Activated T-helper 1 cell treated with Interleukin-2 at 50 U/mL for 16 hours (primary cell): ENCODE data around the gene WSCD2.

ENCODE experiments used
- DNase-seq: peaks from one replicate; pipeline ENCODE4 v3.0.0-alpha.2; 2020; ENCODE audit warnings: low read depth

The WSCD2 gene

DNA sequence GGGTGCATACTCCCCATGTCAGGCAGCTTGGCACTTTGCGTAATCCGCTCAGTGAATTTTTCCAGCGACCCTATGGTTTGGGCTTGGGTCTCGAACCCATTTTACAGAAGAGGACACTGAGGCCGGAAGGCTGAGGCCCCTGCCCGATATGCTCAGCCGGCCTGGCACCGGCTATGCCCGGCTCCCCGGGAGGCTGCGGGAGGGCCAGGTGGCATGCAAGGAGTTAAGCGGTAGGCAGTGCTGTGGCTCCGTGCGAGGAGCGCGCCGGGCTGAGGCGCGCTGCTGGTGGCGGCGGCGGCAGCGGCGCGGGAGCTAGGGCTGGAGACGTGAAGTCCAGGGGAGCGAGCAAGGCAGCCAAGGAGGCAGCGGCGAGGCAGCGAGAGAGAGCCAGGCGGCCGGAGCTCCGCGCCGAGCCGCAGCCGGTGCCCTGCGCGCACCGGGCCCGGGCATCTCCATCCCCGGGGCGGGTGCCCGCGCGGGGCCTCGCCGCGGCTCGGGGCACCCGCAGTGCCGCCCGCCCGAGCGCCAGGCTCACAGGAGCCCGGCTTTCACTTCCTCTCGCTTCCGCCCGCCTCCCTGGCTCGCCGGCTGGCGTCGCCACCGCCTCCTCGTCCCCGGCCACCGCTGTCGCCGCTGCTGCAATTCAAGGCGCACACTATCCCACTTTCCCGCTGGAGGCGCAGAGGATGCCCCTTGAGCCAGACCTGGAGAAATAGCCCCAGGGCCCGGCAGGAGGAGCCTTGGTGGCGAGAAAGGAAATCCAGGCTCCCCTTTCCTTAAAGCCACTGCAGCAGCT is at the start of gene WSCD2:
TSS of gene WSCD2 (plus strand) at position 272 of the 796 bp plus-strand sequence. CDS start 66,545 bp downstream, outside the sequence.
- no peak for DNase-seq

DNA sequence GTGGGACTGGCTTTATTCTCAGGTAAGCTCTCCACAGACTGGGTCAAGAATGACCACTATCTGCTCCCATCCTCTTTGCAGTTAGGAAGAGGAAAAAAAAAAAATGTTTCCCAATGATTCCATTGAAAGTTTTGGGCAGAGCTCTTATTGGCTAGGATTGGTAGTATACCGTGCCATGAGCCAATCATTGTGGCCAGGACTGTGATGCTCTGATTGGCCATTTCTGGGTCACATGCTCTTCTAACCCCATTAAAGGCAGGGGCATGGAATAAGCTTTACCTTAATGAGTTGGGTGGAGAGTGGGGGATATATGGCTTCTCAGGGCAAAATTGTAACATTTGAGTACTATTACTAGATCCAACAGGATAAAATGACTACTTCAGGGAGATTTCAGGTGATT is 49.4 kb upstream of the WSCD2 start:
- no peak for DNase-seq

DNA sequence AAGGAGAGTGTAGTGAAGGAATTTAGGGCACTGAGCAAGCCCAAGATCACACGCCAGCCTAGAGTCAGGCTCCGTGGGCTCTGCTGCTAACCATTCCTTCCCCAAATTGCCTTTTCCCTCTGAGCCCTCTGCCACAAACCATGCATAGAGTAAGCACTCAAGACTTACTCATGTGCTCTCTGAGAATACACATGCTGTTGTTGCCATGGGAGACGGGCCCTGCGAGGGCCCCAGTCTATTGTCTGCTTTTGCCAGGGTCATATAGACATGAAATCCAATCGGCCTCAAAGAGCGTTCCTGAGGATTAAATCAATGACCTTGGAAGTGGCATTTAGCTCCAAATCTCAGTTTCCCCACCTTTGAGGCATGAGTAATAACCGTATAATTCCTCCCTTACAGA is 48.7 kb upstream of the WSCD2 start:
- DNase-seq, result no peak

DNA sequence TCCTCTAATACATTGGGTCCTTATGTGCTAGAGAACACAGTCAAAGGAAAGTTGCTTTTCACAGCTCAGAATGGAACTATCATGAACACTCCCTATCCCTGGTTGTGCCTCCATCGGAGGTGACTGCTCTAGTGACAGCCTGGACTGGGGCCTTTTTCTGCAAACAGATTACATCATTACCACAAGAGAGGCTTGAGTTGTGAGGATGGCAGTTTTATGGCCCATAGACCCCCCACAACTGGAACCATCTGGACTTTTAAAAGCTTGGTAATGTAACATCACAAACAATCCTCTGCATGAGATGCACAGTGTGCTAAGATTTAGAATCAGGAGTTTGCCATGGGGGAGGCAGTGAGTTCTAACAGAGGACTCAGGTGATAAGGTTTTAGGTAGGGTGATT is 46.6 kb upstream of the WSCD2 start:
- no peak for DNase-seq

DNA sequence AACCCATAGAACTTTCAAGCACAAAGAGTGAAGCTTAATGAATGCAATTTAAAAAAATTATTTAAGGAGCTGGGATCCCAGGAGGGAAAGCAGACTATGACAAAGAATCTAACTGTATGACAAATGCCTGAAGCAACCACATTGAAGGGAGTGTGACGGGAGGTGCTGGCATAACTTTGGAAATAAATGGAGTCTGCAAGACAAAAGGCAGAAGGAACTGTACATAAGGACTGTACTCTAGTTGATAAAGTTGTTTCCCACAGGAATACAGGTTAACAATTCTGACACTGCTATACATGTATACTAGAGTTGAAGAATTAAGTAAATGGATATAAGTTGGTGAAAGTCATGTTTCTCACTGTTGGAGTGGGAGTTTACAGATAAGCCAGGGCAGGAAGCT is 41.2 kb upstream of the WSCD2 start:
- no peak for DNase-seq

DNA sequence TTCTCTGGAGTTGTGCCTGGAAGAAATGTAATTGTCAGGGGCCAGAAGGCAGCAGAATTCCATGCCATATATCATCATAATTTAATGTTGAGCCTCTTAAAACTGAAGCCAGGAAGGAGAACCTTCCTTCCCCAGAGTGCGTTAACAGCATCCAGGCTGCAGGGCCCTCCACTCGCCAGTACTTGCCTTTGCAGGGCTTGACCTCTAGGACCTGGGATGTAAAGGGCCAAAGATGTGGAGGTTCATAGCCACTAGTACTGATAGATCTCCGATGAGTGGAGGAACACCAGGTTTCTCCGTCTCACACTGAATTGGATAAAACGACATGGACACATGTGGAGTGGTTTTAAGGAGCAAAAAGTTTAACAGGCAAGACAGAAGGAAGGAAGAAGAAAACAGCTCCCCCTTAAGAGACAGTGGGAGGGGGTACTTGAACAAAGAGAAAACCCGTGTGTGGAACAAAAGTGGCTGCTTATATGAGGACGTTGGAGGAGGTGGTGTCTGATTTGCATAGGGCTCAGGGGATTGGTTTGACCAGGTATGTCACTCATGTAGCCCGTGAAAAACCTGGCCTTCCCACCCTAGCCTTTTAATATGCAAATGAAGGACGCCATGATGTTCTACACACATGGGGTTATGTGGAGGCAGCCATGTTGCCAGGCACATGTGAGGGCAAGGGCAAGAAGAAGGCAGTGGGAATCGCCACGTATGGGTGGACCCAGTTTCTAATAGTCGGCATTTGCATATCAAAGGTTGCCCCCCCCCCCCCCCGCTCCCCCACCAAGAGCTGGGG is 38.8 kb upstream of the WSCD2 start:
- DNase-seq, result no peak

DNA sequence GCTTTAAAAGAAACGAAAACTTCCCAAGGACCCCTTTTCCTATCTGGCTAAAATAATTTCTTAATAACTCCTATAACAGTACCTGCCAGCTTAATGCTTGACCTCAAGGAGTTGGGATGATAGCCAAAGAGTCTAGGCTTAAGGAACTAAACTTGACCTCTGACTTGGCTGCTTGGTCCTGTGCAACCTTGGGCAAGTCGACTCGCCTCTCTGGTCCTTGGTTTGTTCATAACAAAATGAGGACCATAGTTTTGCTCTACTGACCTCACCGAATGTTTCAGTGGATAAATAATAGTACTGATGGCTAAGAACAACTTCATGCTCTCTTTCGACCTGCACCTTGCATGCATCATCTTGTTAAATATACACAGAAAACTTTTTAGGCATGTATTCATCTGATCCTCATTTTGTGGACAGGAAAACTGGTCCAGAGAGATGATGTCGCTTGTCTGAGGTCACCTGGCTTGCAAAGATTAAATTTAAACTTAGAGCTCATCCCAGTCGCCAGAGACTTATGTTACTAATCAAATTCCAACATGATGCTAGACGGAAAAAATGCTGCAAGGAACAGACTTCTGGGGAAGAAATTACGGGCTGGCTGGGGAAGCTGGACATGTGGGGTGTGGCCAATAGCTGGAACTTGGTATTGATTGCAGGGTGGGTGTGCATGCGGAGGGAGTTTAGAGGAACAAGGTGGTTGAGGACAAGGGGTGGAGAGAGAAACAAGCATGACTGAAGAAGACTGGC is 38.0 kb upstream of the WSCD2 start:
- no peak for DNase-seq

DNA sequence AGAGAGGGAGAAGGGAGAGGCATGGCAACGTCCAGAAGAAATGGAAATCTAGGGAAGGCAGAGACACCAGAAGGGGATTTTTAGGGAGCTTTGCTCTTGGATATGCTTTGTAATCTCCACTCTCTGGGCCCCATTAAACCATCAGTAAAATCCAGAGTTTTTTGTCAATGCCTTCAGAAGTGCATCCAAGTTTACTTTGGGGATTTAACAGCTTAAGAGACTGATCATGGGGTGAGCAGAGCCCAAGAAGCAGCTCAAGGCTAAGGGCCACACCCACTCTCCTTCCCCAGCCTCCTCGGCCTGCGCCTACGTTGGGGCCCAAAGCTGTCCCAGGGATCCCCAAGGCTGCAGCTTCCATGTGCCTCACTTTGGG is 37.4 kb upstream of the WSCD2 start:
- DNase-seq, result no peak

DNA sequence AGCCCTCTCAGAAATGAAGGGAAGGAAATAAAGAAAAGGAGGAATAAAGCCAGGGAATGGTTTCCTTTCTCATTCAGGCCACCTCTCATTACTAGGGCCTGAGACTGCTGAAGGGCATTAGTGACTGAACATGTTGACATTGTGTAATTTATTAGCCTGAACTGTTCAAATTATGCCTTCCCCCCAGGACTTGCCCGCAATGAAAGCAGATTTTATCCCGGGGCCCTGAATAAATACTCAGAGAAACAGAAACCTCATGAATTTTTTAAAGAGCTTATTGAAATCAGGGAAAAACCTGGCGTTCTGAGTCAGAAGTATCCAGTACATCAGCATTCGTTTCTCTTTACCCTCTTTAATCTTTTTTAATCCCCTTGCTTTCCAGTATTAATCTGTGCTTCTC is 35.9 kb upstream of the WSCD2 start:
- no peak for DNase-seq

DNA sequence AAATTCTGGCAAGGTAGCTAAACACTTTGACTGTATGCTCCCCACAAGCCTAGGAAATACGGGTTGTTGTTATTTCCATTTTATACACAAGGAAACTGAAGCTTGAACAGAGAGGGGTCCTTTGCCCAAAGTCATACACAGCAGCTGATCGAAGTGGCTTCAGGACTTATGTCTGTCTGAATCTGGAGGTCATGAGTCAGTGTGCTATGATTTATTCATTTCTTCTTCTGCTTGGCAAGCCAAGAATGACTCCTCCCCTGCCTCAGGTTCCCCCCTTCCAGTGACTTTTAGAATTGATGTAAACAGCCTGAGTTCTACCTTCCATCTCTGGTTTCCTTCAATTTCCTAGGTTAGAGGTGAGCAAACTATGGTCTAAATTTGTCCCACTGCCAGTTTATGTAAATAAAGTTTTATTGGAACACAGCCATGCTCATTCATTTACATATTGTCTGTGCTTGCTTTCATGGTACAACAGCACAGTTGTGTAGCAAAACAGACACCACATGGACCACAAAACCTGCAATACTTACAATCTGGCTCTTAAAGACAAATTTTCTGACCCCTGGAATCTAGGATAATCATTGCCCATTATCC is 34.9 kb upstream of the WSCD2 start:
- no peak for DNase-seq

DNA sequence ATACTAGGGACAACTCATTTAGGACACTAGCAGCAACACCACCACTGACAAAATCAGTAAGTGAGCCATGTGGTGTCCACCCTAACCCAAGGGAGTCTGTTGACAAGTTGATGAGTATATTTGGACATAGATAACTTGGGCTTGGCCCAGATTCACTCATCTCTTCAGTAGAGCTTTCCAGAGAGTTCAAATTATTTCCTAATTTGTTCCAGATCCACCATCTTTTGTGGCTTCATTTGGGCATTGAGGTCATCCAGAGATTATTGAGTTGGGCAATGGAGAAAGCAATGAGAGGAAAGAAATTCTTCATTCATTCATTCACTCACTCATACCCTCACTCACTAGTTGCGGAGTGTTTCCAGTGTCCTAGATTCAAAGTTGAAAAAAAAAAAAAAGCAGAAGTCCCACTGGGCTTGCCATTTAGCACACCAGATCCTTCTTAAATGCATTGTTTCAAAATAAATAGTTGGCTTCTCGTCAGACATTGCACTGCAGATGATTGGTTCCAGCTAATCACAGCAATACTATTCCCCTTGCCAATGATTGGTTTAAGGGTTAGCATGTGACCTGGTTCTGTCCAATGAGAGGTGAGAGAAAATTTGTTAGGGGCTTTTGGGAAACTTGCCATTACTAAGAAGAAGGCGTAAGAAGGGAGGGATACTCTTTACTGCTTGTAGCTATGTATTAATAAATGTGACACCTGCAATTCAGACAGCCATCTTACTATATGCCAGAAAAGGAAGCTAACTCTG is 31.8 kb upstream of the WSCD2 start:
- DNase-seq, result no peak

DNA sequence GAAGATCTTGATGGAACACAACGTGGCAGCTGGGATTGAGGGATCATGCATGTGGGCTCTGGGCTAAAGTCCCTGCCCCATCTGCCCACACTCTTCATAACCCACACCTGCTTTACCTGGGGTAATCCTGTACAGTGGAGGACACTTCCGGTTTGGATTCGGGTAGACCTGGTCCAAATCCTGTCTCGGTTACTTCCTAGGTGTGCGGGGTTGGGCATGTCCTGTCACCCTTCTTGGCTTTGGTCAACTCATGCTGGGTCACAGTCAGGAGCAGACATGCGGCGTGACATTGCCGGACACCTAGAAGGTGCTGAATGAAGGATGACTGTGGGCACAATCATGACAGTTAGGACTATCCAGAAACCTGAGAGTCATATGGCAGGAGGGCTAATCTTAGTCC is 30.7 kb upstream of the WSCD2 start:
- DNase-seq, result no peak

DNA sequence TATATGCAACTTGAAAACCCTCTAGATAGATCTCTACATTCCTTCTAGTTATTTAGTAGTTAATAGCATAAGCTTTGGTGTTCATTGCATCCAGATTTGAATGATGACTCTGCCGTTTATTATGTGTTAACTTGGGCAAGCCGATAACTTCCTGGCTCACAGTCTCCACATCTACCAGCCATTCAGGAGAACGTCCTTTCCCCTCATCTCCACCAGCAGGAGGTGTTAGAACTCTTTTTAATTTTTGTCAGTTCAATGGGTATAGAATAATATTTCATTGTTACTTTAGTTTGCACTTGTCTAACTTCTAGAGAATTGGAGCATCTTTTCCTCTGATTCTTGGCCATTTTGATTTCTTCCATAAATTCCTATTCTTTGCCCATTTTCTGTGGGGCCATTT is 30.0 kb upstream of the WSCD2 start:
- no peak for DNase-seq

DNA sequence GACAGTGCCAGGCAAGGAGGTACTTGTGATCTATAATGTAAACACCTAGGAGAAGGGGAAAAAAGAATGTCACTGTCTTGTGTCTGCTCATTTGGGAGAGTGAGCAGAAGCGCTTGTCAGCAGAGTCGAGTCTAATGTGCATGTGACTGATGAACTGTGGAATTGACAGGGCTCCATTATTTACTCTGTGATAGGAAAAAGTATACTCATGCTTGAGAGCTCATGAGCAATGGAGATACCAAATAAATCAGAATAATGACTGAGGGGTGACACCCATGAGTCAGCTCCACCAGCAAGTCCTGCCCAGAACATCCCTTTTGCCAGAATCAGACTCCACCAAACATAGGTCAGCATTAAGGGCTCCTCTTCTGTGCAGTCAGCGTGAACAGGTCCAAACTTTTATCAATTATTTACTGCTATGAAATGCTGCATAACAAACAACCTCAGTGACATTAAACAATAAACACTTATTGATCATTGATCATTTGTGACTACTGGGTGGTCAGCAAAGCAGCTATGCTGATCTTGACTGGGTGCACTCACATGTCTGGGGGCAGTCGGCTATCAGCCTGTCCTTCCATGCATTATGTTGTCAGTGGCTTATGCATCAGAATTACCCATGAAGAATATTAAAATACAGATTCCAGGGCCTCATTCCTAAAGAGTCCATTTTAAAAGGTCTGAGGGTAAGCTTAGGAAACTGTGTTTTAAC is 29.2 kb upstream of the WSCD2 start:
- DNase-seq, result no peak

DNA sequence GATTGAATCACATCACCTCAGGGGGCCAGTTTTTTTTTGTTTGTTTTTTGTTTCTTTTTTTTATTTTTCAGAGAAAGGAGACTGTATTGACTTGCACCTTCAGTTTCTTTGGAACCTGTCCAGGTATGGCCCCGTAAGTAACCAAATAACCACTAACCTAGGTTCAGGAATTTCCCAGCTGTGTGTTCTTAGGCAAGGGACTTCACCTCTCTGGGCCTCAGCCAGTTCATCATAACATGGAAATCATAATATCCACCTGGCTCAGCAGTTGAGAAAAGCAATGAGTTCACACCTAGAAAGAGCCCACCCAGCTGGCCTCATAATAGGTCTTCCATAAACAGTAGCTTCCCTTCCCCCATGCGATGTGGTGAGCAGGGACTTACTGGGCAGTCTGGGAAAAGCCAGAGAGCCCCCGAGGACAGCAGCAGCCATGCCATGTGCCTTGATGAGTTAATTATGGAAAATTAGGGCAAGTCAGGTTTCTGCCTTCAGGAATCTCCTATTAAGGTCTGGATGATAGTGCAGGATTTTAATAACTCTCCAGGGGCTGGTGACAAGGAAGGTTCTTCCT is 27.4 kb upstream of the WSCD2 start:
- no peak for DNase-seq

DNA sequence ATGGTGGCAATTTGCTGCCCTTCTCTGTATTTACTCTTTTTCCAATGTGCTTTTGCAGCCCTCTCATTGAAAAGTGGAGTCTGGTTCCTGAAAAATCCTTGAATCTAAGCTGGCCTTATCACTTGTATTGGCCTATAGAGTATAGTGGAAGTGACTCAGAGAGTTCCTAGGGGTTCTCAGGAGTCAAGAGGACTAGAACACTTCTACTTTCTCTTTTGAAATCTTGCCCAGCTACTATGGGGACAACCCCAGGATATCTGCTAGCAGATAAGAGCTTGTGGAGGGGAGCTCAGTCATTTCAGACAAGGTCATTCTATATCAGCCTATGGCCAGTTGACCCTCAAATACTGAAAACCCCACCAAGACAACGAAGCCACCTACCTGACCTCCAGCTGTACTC is 26.7 kb upstream of the WSCD2 start:
- DNase-seq, result no peak

DNA sequence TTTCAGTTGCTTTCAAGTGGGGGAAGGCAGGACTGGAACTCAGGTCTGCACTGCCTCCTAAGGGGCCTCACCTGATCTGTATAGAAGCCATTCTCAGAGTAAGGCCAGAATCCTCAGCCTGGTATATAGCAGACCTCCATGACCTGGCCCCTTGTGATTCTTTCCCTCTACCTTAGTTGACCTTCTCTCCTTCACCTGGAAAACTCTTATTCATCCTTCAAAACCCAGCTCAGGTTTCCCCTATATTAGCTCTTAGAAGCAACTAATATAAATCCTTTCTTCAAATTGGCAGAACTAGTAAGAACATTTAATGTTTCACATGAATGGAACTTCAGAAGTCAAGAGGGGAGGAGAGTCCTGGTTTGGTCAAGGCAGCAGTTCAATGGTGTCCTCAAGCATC is 26.0 kb upstream of the WSCD2 start:
- DNase-seq, result no peak

DNA sequence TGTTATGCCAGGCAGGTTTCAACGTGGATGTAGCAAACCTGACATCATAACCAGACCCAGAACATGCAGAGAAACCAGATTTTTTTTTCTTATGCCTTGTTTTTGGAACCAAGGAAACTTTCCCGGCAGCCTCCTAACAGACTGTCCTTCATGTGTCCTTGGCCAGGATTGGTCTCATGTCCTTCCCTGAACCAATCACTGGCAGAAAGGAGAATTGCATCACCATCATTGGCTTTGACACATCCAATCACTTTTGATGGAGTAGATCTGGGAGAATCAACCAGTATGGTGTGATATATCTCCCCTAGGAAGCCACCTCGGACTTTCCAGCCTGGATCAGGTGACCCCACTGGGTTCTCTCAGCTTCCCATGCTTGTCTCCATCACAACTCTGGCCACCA is 25.6 kb upstream of the WSCD2 start:
- no peak for DNase-seq

DNA sequence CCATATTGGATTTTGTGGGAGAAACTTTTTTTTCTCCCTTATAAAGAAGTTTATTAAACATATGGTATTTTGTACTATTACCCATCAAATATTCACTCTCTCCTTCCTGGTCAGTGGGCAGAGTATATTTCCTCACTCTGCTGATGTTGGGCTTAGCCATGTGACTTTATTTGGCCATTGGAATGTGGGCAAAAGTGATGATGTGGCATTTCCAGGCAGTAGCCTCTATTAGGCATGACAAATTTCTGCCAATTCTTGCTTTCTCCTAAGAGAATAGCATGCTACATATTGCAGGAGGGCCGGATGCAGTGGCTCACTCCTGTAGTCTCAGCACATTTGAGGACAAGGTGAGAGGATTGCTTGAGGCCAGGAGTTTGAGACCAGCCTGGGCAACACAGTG is 24.4 kb upstream of the WSCD2 start:
- DNase-seq, result no peak

DNA sequence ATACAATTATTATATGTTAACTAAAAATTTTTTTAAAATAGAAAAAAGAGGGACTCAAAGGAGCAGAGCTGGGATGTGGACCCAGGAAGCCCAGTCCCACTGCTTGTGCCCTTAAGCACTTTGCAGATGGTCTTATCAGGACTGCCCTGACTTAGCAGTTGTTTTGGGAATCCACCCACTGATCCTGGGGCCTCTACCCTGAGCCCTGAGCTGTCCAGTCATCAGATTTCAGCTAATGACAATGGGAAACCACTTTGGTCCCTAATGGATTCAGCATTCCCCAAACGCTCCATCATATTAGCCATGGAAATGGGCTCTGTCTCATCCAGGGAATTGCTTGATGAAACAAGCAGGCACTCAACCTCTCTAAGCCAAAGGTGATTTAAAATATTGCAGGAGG is 22.5 kb upstream of the WSCD2 start:
- no peak for DNase-seq

DNA sequence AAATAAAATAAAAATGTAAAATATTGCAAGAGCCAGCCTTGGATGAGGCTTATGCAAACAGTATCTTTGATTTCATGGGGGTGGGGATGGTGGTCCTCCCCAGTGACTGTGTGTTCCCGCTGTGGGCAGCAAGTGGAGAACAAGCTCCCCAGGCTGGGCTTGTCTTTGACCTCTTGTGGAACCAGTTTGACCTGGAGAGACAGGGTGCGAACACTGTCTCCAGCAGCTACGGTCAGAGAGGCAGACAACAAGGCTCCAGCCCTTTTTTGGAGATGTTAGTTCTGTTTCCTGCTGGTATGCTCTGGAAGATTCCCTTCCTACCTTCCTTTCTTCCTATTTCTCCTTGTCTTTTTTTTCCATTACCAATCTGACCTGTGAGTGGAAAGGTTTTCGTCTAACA is 21.8 kb upstream of the WSCD2 start:
- DNase-seq, result no peak
